ENCODE data around the gene CBFB. TPM values are rescaled to one million over a fixed set of nuclear protein-coding genes. Genes with fewer than 3 reads are reported as not detected.

Gene CBFB
- total and polyA plus RNA-seq, 2 of the 13 experiments (the other 11 are each of a cell fraction or from before 2014, with no cell fraction given) = 22.1 to 70.8 TPM

DNA sequence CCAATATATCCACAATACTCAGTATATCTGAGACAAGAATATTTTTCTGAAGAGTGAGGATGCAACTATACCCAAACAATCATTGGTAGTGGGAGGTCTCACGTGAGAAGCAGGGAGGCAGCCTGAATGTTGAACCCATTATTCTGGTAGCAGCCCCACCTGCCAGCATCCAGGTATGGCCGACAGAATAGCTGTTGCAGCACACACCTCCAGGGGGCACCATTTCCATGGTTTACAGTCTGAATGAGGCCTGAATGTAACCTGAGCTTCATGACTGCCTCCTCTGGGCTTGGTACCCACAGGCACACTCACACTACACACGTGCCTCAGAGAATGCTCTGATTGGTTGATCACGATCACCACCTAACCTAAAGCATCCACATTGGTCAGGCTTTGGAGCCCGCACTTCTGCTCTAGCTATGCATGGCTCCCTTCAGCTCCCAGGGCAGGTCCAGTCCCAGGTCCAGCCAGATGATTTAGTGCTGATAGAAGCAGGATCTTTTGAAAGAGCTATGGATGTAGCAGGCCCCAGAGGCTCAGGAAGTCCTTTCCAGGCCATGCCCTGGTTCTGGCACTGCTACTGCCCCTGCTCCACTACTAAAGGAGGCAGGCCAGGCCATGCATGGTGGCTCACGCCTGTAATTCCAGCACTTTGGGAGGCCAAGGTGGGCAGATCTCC is 11.0 kb upstream of the CBFB start (continued):
- TF ChIP-seq, protein P1, sequence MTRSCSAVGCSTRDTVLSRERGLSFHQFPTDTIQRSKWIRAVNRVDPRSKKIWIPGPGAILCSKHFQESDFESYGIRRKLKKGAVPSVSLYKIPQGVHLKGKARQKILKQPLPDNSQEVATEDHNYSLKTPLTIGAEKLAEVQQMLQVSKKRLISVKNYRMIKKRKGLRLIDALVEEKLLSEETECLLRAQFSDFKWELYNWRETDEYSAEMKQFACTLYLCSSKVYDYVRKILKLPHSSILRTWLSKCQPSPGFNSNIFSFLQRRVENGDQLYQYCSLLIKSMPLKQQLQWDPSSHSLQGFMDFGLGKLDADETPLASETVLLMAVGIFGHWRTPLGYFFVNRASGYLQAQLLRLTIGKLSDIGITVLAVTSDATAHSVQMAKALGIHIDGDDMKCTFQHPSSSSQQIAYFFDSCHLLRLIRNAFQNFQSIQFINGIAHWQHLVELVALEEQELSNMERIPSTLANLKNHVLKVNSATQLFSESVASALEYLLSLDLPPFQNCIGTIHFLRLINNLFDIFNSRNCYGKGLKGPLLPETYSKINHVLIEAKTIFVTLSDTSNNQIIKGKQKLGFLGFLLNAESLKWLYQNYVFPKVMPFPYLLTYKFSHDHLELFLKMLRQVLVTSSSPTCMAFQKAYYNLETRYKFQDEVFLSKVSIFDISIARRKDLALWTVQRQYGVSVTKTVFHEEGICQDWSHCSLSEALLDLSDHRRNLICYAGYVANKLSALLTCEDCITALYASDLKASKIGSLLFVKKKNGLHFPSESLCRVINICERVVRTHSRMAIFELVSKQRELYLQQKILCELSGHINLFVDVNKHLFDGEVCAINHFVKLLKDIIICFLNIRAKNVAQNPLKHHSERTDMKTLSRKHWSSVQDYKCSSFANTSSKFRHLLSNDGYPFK (CRISPR knock-in tag; IDR thresholded peaks at IDR 0.05; ENCODE audit: borderline replicate concordance) = peak; percentile 73; the same call in 1 of the 2 replicates
- TF ChIP-seq ZNF879 (CRISPR knock-in tag; IDR thresholded peaks at IDR 0.05) (no peak), SP140L (CRISPR knock-in tag; IDR thresholded peaks at IDR 0.05; ENCODE audit: borderline replicate concordance) (no peak), FOXP1 (IDR thresholded peaks at IDR 0.05) (no peak), FOXP1 (CRISPR knock-in tag; IDR thresholded peaks at IDR 0.05) (0 out of 2 replicates have a peak, but pooled peaks have one; percentile 7), WIZ (CRISPR knock-in tag; IDR thresholded peaks at IDR 0.05) (no peak; the same call in 1 of the 2 replicates), ZNF20 (CRISPR knock-in tag; IDR thresholded peaks at IDR 0.05) (no peak), RFX5 (IDR thresholded peaks at IDR 0.05; ENCODE audit: low read depth, low read length) (peak; percentile 46; the same call in 1 of the 2 replicates), EEA1 (CRISPR knock-in tag; IDR thresholded peaks at IDR 0.05; ENCODE audit: borderline replicate concordance) (no peak), STAG1 (CRISPR knock-in tag; IDR thresholded peaks at IDR 0.05) (peak; percentile 99), ATF1 (CRISPR knock-in tag; IDR thresholded peaks at IDR 0.05) (no peak), SRF (IDR thresholded peaks at IDR 0.05; ENCODE audit: low read depth, low read length) (no peak), KDM5A (IDR thresholded peaks at IDR 0.05; ENCODE audit: borderline replicate concordance, low read length) (no peak), HOXA7 (CRISPR knock-in tag; IDR thresholded peaks at IDR 0.05) (no peak), MED13 (CRISPR knock-in tag; IDR thresholded peaks at IDR 0.05) (no peak), NPAS2 (CRISPR knock-in tag; IDR thresholded peaks at IDR 0.05; ENCODE audit: borderline replicate concordance) (no peak), ZNF558 (CRISPR knock-in tag; IDR thresholded peaks at IDR 0.05; ENCODE audit: borderline replicate concordance) (peak; percentile 44; the same call in 1 of the 2 replicates), ZNF652 (CRISPR knock-in tag; IDR thresholded peaks at IDR 0.05; ENCODE audit: borderline replicate concordance, low read depth) (peak; percentile 47; the same call in 1 of the 2 replicates), AKAP8 (CRISPR knock-in tag; IDR thresholded peaks at IDR 0.05) (no peak)
- TF ChIP-seq, protein P2, sequence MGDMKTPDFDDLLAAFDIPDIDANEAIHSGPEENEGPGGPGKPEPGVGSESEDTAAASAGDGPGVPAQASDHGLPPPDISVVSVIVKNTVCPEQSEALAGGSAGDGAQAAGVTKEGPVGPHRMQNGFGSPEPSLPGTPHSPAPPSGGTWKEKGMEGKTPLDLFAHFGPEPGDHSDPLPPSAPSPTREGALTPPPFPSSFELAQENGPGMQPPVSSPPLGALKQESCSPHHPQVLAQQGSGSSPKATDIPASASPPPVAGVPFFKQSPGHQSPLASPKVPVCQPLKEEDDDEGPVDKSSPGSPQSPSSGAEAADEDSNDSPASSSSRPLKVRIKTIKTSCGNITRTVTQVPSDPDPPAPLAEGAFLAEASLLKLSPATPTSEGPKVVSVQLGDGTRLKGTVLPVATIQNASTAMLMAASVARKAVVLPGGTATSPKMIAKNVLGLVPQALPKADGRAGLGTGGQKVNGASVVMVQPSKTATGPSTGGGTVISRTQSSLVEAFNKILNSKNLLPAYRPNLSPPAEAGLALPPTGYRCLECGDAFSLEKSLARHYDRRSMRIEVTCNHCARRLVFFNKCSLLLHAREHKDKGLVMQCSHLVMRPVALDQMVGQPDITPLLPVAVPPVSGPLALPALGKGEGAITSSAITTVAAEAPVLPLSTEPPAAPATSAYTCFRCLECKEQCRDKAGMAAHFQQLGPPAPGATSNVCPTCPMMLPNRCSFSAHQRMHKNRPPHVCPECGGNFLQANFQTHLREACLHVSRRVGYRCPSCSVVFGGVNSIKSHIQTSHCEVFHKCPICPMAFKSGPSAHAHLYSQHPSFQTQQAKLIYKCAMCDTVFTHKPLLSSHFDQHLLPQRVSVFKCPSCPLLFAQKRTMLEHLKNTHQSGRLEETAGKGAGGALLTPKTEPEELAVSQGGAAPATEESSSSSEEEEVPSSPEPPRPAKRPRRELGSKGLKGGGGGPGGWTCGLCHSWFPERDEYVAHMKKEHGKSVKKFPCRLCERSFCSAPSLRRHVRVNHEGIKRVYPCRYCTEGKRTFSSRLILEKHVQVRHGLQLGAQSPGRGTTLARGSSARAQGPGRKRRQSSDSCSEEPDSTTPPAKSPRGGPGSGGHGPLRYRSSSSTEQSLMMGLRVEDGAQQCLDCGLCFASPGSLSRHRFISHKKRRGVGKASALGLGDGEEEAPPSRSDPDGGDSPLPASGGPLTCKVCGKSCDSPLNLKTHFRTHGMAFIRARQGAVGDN (CRISPR knock-in tag; IDR thresholded peaks at IDR 0.05) = peak; percentile 75
- TF ChIP-seq, protein P3, sequence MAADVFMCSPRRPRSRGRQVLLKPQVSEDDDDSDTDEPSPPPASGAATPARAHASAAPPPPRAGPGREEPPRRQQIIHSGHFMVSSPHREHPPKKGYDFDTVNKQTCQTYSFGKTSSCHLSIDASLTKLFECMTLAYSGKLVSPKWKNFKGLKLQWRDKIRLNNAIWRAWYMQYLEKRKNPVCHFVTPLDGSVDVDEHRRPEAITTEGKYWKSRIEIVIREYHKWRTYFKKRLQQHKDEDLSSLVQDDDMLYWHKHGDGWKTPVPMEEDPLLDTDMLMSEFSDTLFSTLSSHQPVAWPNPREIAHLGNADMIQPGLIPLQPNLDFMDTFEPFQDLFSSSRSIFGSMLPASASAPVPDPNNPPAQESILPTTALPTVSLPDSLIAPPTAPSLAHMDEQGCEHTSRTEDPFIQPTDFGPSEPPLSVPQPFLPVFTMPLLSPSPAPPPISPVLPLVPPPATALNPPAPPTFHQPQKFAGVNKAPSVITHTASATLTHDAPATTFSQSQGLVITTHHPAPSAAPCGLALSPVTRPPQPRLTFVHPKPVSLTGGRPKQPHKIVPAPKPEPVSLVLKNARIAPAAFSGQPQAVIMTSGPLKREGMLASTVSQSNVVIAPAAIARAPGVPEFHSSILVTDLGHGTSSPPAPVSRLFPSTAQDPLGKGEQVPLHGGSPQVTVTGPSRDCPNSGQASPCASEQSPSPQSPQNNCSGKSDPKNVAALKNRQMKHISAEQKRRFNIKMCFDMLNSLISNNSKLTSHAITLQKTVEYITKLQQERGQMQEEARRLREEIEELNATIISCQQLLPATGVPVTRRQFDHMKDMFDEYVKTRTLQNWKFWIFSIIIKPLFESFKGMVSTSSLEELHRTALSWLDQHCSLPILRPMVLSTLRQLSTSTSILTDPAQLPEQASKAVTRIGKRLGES (CRISPR knock-in tag; IDR thresholded peaks at IDR 0.05; ENCODE audit: borderline replicate concordance) = no peak
